GM18526 (cell line): ENCODE measurements around the gene OR52B4.

Source experiments
- POLR2A ChIP-seq: IDR thresholded peaks from 3 replicates; pipeline ENCODE4 v1.6.1; 2011; ENCODE audit not compliant: insufficient read length; ENCODE audit errors: extremely low read depth

The OR52B4 gene

GRCh38 chr11:4368286-4368685 is at the start of gene OR52B4:
Gene OR52B4, minus strand, starts transcription at chr11:4368386. Its CDS starts 91 bp downstream, at chr11:4368295.
- TF ChIP-seq POLR2A: no peak

GRCh38 chr11:4416816-4417215 is 48.6 kb upstream of the OR52B4 start:
- no peak for TF ChIP-seq POLR2A

- TF ChIP-seq POLR2A: no peak
Observed at GRCh38 chr11:4416306-4416705, 48.1 kb upstream of the OR52B4 start.

- no peak for TF ChIP-seq POLR2A
Observed at GRCh38 chr11:4393858-4394223, 25.7 kb upstream of the OR52B4 start.

GRCh38 chr11:4393209-4393857 is 25.1 kb upstream of the OR52B4 start, which contains the start of gene TRIM21:
Gene TRIM21, minus strand, starts transcription at chr11:4393702. Its CDS starts 3,293 bp downstream, at chr11:4390409.
- TF ChIP-seq POLR2A: peak; percentile 58

GRCh38 chr11:4388221-4388620 is 20.0 kb upstream of the OR52B4 start:
- no peak for TF ChIP-seq POLR2A

GRCh38 chr11:4385978-4386740 is 18.0 kb upstream of the OR52B4 start:
- no peak for TF ChIP-seq POLR2A

- no peak for TF ChIP-seq POLR2A
Observed at GRCh38 chr11:4381901-4382300, 13.7 kb upstream of the OR52B4 start.

- TF ChIP-seq POLR2A: no peak
Observed at GRCh38 chr11:4375431-4376140, 7.4 kb upstream of the OR52B4 start.

GRCh38 chr11:4370166-4370565 is 2.0 kb upstream of the OR52B4 start:
- TF ChIP-seq POLR2A: no peak
